AG10803 (cell line): Measurements from ENCODE around the gene PDE1C.

Source experiments
- DNase-seq: peaks from one replicate; pipeline ENCODE4 v3.0.0; 2010; ENCODE audit warnings: low read depth
- H3K4me3 ChIP-seq: 2 replicates; pipeline ENCODE4 v1.5.1; 2011; ENCODE audit warnings: mild to moderate bottlenecking, low read length, control low read depth
- TF ChIP-seq, protein P1 (sequence below): conservative IDR thresholded peaks from 2 replicates; pipeline ENCODE4 v1.5.1; 2011; ENCODE audit warnings: mild to moderate bottlenecking, low read length, control low read depth, inconsistent platforms

PDE1C gene

DNA sequence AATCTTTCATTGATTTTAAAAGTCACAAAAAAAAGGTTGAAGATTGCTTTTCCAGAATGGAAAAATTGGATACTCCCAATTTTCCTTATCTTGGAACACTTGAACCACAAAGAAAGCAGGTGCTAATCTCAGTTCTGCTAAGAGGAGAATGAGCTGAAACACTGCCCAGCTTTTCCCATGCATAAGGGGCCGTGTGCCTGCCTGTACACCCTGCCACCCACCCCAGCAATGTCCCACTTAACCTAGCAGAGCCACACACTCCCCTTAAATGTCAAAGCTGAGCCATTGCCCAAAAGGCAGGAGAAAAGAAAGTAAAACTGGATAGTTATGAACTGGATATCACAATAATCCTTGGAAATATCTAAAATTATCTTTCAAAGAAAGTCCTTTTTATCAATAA lies 13.4 kb downstream of the PDE1C start:
- TF ChIP-seq, protein P1, sequence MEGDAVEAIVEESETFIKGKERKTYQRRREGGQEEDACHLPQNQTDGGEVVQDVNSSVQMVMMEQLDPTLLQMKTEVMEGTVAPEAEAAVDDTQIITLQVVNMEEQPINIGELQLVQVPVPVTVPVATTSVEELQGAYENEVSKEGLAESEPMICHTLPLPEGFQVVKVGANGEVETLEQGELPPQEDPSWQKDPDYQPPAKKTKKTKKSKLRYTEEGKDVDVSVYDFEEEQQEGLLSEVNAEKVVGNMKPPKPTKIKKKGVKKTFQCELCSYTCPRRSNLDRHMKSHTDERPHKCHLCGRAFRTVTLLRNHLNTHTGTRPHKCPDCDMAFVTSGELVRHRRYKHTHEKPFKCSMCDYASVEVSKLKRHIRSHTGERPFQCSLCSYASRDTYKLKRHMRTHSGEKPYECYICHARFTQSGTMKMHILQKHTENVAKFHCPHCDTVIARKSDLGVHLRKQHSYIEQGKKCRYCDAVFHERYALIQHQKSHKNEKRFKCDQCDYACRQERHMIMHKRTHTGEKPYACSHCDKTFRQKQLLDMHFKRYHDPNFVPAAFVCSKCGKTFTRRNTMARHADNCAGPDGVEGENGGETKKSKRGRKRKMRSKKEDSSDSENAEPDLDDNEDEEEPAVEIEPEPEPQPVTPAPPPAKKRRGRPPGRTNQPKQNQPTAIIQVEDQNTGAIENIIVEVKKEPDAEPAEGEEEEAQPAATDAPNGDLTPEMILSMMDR, result no peak
- no peak overlapping the region for H3K4me3 ChIP-seq
- DNase-seq, result no peak

DNA sequence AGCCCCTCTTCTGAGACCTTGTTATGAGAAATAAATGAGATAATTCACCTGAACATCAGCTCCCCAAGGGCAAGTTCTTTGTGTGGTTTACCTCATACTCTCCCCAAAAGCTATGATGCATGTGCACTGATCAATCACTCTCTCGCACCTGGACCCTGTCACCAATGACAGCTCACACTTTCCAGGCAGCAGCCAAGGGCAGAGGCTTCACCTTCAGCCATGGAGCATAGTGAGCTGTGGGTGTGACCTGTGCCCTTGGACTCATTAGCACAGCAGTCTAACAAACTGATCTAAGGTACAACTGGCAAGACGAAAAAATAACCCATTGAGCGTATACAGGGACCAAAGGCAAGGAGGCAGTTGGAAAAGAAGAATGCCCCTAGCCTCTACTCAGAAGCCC lies 17.0 kb downstream of the PDE1C start:
- no peak overlapping the region for H3K4me3 ChIP-seq
- no peak for DNase-seq
- TF ChIP-seq, protein P1, result no peak

DNA sequence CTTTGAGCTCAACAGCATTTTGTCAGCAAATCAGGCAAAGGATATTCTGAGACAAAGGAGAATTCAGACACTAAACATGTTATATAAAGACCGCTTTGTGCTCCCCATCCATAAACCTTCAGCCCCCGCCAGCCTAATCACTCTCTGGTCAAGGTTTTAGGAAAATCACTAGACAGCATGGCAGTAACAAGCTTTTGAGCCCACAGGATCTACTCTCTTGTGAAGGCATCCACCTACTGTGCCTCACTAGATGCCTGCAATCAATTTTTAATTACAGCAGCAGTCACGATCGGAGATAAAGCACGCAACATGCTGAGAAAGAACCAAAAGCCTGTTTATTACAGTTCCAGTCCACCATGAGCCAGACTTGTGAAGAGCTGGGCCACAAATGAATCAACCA lies 19.1 kb downstream of the PDE1C start:
- H3K4me3 ChIP-seq, result no peak overlapping the region
- TF ChIP-seq, protein P1, result no peak
- no peak for DNase-seq

DNA sequence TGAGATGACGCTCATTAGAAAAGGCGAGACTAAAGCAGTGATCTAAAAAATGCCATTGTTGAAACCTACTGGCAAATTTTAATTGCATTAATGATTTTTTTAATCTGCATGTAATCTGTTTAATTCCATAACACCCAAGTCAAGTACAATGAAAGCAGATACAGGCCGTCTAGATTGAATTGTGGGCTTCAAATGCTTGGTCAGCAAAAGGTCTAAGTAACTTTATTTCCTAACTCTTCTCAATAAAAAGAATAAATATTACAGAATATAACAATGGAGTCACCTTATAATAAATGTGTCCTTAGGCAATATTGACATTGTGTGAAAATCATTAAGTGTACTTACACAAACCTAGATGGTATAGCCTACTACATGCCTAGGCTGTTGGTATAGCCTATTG lies 20.6 kb downstream of the PDE1C start:
- DNase-seq, result no peak
- H3K4me3 ChIP-seq, result no peak overlapping the region
- TF ChIP-seq, protein P1, result no peak

DNA sequence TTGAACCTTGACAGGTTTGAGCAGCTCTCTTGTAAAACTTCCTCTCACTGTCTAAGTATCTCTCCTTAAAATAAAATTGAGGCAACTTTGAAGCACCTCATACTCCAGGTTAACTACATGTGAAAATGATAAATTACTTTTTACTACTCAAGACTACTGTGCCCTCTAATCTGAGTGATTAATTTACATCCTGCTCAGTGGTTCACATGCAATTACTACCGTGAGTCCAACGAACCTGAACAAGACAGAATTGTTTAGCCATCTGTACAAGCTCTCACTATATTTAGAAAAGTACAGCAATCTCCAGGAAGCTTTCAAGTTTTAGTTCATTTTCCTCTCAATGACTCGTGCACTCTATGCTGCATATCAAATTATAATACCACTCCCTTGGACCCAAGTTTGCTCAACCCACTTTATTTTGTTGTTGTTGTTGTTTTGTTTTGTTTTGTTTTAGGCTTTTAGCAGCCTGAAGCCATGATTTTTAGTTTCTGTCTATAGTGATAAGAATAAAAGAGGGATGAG lies 21.2 kb downstream of the PDE1C start:
- no peak for DNase-seq
- TF ChIP-seq, protein P1, result no peak
- H3K4me3 ChIP-seq, result no peak overlapping the region

DNA sequence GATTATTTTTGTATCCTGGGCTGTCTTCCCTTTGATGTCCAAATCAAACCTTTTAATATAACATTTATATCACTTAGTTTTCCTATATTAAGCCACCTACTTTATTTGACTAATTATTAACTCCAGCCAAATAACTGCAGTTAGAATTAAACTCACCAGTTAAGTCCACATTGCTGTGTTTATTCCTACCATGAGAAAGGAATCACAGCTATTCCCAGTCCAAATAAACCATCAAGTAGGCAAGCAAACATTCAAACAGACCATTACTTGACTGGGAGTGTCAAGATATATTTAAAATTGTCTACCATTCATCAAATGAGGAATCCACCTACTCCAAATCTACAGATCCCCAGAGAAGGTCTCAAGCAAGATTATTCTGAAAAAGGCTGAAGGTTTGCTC lies 22.4 kb downstream of the PDE1C start:
- no peak overlapping the region for H3K4me3 ChIP-seq
- no peak for DNase-seq
- TF ChIP-seq, protein P1, result no peak

DNA sequence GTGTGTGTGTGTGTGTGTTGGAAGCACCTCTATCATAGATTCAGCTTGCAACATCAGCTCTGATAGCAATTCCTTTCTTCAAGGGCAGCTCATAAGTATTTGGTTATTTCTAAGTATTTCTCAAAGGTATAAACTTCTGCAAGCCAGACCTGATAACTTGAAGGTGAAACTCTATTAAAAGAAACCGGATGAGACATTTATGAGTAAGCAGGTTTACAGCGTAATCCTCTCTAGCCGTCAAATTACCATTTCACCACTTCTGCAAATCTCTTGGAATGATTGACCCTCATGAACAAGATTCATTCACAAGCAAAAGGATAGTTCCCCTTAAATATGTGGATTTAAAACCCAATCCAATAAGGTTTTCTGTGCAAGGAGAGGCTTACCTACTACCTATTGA lies 23.1 kb downstream of the PDE1C start:
- no peak for DNase-seq
- TF ChIP-seq, protein P1, result no peak

More for the DNA sequence above, 23.1 kb downstream of the PDE1C start:
- H3K4me3 ChIP-seq, result no peak overlapping the region
